ENCODE data around the gene USP54. TPM values are rescaled to one million over a fixed set of nuclear protein-coding genes. Genes with fewer than 3 reads are reported as not detected.

Gene USP54
- 18.1 and 24.7 TPM in 2 replicates for total RNA-seq

GRCh38 chr10:73590881-73591799, at the start of gene USP54:
TSS of gene USP54 (minus strand) at chr10:73591342. CDS start at chr10:73575658, 15,684 bp downstream.

GRCh38 chr10:73495884-73496674, 95.1 kb downstream of the USP54 start, which contains the start of gene PPP3CB:
TSS of gene PPP3CB (minus strand) at chr10:73496024. CDS start at chr10:73495889, 135 bp downstream.

Other genes starting within 250 kb of the USP54 start
- gene CFAP70, start 232.5 kb downstream of the USP54 start, total RNA-seq, result under 0.01 and 1.0 TPM in 2 replicates
- gene ANXA7, start 177.3 kb downstream of the USP54 start, total RNA-seq, result 101 and 106 TPM in 2 replicates
- gene MSS51, start 157.8 kb downstream of the USP54 start, total RNA-seq, result 0.76 and 0.81 TPM in 2 replicates
- gene PPP3CB, start 95.3 kb downstream of the USP54 start, total RNA-seq, result 13.8 and 17.8 TPM in 2 replicates
- 0.89 TPM in 1 of 2 replicates, not detected in the other for gene MYOZ1, start 50.1 kb upstream of the USP54 start, total RNA-seq
- gene SYNPO2L, start 64.7 kb upstream of the USP54 start, total RNA-seq, result not detected in 2 replicates
- gene AGAP5, start 106.8 kb upstream of the USP54 start, total RNA-seq, result 0.65 and 2.4 TPM in 2 replicates
- 67.2 and 85.7 TPM in 2 replicates for gene SEC24C, start 153.0 kb upstream of the USP54 start, total RNA-seq
- 20.5 and 36.7 TPM in 2 replicates for gene CHCHD1, start 190.7 kb upstream of the USP54 start, total RNA-seq
- gene ZSWIM8, start 194.3 kb upstream of the USP54 start, total RNA-seq, result 42.9 and 83.2 TPM in 2 replicates
- 9.3 and 19.5 TPM in 2 replicates for gene NDST2, start 220.3 kb upstream of the USP54 start, total RNA-seq